CD4-positive, alpha-beta T cell treated with Interleukin-4 for 1 hour (primary cell): ENCODE data around the gene PPT2.
"Not testable (repeated sequence)": the region's sequence is repeated elsewhere in the genome, so short reads cannot be mapped to it uniquely, and the experiment has no call there.

Source experiments
- DNase-seq, 2 donors: peaks; one replicate each; pipeline ENCODE4 v3.0.0-alpha.2; 2020 to 2022

The PPT2 gene

GRCh38 chr6:32177788-32178546, 24.0 kb downstream of the PPT2 start, which contains the start of gene RNF5:
Gene RNF5, plus strand, starts transcription at chr6:32178405. Its CDS starts 107 bp downstream, at chr6:32178512.
- DNase-seq: peak; percentile 99 to 100

DNA sequence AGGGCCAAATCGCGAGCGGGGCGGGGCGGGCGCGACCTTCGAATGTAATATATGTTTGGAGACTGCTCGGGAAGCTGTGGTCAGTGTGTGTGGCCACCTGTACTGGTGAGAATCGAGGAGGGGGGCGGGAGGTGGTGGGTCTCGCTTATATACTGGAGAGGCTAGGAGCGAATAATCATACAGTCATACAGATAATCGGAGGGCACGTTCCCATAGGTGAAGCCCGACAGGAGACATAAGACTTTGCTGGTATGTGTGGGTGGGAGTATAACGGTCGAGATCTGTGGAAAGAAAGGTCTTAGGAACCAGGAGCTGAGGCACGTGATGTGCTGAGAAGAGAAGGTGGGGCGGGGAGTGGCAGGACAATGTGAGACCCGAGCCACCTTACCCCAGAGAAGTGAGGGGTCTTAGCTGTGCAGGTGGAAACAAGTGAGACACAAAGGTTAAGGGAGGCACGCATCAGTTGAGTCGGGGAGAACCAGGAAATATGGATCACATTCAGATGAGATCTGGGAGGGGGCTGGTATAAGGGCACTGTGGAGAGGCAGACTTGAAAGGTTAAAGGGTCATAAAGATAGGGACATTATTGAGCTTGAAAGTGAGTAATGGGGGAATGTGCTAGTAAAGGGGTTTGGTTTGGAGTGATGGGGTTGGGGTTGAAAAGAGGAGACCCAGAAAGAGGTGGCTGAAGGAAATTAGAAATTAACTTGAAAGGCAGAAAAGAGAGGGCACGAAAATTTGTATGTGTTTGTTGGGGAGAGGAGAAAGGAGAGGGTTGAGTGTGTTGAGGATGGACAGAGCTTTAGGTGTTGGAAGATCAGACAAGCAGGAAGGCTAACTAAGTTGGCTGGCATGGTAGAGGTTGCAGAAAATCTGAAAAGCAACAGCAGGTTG, 24.9 kb downstream of the PPT2 start:
- no peak for DNase-seq

- DNase-seq: no peak
These were observed 25.9 kb downstream of the PPT2 start for GRCh38 chr6:32179766-32180405.

DNA sequence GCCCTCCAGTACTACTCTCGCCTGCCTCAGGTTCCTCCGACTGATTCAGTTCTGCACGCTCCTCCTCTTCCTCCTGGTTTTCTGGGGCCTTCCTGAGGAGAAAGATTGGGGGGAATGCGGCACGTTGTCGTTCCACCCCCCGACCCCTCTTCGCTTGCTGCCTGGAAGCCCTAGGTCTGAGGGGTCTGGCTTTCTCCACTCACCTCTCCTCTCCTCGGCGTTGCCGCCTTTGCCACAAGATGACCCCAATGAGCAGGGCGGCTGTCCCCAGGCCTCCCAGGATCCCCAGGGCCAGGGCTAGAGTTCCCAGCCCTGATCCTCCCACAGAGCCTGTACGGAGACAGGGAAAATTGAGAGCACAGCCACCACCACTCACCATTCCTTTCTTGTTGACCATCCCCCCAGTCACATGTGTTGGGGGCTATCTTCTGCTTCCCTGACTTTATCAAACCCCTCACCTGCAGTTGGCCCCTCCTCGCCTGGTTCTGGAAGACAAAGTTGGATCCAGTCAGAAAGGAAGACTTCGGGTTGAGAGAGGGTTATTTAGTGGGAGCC, 27.3 kb downstream of the PPT2 start:
- no peak for DNase-seq

GRCh38 chr6:32181915-32182529, 28.1 kb downstream of the PPT2 start:
- no peak for DNase-seq

- no peak for DNase-seq
These were observed 28.6 kb downstream of the PPT2 start for GRCh38 chr6:32182555-32182981.

GRCh38 chr6:32183030-32183429, 29.1 kb downstream of the PPT2 start:
- DNase-seq: no peak

- no peak for DNase-seq
These were observed 29.6 kb downstream of the PPT2 start for GRCh38 chr6:32183483-32184083.

- DNase-seq: no peak
These were observed 30.2 kb downstream of the PPT2 start, which contains the start of gene AGER for GRCh38 chr6:32184084-32184640. Gene AGER, minus strand, starts transcription at chr6:32184253. Its CDS starts 31 bp downstream, at chr6:32184222.

- peak; percentile 56 to 77 for DNase-seq
These were observed 31.8 kb downstream of the PPT2 start for GRCh38 chr6:32185681-32186131.

DNA sequence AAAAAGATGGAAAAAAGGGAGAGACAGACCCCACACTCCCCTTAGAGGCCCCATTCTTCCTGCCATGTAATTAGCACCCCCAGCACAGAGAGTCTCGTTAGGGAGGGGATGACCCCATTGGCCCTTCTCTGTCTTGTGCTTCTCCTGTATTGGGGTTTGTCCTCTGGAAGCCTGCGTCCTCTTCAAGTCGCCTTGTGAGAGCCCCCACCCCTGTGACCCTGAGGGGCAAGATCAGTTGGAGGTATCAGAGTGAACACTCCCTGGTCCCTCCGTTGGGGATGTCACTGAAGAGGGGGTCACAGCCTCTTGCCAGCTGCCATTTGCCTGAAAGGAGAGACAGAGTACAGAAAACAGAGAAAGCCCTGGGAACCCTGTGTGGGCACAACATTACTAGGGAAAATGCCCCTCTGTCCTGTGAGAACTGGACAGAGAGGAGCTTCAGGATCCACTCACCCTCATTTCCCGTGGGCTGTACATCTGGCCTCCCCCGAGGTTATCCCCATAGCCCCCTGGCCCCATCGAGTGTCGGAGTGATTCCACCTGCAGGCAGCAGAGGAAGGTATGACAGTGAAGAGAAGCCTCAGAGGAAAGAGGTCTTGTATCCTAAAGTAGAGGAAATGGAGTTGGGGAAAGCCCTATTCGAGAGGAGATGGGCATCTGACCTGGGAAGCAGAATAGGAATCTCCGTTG, 32.4 kb downstream of the PPT2 start:
- not testable (repeated sequence) for DNase-seq

DNA sequence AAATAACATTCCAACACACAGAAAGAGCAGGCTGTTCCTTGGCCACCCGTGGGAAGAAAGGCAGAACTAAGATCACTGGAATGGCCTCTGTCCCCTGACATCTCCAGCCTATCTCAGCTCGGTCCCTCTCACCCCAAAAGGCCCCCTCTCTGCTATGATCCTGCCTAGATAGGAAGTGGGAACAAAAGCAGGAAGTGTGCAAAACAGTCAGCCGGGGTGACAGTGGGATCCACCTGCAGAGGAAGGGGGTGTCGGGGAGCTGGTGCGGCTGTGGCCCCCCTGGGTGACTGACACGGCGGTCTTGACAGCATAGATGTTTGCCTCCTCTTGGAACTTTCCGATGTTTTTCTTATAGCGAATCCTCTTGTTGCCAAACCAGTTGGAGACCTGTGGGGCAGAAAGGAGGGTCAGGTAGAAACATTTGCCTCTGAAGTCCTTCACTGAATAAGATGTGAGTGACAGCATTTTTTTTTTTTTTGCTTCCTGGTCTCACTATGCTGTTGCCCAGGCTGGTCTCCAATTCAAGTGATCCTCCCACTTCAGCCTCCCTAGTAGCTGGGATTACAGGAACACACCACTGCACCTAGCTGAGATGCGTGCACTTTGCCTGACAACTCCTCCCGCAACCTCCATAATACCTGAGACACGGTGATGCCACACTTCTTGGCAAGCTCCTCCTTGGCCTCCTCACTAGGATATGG, 33.2 kb downstream of the PPT2 start:
- DNase-seq: no peak

DNA sequence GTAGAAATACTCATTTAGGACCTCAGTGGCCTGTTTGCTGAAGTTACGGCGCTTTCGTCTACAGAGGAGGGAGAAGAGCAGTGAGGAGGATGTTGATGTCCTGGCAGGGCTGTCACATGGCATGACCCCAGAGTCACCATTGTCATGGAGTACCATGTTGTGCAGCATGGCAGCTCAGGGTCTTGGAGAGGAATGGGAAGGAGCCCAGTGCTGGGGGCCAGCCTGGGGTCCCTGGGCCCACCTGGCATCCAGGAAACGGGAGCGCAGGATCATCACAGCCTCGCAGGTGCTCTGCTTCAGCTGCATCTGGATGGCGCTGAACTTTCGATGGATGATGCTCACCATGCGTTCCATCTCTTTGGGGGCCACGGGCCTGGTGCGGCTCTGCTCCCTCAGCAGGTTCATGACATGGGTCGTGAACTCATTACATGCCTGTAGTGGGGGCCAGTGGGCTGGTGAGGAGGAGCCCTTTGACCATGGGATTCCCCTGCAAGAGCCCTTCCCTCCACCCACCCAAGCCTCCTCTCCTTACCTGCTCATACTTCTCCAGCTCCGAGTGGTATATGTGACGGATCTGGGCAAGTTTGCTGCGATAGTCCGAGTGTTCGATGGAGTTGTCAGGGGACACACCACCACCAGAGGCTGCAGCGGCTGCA, 33.9 kb downstream of the PPT2 start:
- not testable (repeated sequence) for DNase-seq

DNA sequence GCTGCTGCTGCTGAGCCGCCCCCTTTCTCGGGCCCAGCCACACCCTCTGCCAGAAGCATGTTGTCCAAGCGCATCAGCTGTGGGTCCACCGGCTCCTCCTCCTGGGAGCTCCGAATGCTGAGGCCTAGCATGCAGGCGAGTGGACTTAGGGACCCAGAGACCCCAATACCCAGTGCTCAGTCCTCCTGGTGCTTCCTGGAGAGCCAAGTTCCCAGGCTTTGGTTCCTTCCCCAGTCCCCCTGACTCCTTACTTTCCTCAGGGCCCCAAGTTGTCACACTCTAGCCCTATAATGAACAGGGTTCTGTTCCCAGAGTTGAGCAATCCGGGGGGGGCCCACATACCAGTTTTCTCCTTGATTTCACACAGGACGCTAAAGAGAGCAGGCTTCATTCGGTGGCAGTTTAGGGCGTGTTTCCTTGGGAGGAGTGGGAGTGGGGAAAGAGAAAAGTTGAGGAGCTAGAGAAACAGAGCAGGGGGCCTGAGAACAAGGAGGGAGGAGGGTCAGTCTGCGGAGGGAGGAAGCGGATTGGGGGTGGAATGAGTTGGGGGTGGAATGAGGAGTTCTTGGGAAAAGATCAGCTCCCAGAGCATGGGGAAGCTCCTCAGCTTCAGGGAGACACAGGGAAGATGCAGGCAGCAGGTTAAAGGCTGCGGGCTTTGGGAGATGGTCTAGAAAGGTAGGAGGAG, 34.6 kb downstream of the PPT2 start:
- no peak for DNase-seq

GRCh38 chr6:32189069-32189741, 35.3 kb downstream of the PPT2 start:
- DNase-seq: no peak

GRCh38 chr6:32189742-32190053, 35.8 kb downstream of the PPT2 start:
- DNase-seq: no peak

DNA sequence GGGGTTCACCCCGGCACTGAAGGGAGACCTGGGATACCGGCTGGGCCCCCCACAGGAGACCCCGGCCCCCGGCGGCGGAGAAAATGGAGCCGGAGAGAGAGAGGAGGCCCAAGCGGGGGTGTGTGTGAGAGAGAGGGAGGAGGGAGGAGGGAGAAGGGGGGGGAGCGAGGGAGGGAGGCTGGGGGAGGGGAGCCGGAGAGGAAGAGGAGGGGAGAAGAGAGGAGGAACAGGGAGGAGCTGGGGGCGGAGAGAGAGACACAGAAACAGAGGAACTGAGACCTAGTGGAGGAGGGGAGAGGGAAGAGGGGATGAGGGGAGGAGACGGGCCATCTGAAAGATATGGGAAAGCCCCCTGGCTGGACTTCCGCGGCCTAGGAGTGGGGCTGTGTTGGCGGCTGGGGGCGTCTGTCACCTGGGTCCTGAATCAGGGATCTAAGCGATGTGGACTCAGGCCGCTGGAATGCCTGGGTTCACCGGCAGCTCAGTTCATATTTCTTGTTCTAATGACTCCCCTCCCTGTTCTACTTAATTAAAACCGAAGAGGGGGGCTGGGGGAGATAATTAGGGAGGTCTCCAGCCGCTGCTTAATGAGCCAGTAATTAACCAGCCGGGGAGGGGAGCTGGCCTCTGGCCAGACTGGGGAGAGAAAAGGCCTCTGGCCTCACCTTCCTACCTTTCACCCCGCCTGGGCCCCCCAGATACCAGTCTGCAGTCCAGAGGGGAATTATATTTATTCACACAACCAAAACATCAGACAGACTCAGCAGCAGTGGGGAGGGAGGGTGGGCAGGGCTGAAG, 36.3 kb downstream of the PPT2 start, which contains the start of gene PBX2:
TSS of gene PBX2 (minus strand) at position 149 of the 798 bp plus-strand sequence. CDS start 287 bp downstream, outside the sequence.
- DNase-seq: peak; percentile 93 to 94
